ENCODE results near the gene IP6K3. TPM values are rescaled to one million over a fixed set of nuclear protein-coding genes. Genes with fewer than 3 reads are reported as not detected.

Gene IP6K3
- total and polyA plus RNA-seq, 5 experiments from 2014 or later = not detected

DNA sequence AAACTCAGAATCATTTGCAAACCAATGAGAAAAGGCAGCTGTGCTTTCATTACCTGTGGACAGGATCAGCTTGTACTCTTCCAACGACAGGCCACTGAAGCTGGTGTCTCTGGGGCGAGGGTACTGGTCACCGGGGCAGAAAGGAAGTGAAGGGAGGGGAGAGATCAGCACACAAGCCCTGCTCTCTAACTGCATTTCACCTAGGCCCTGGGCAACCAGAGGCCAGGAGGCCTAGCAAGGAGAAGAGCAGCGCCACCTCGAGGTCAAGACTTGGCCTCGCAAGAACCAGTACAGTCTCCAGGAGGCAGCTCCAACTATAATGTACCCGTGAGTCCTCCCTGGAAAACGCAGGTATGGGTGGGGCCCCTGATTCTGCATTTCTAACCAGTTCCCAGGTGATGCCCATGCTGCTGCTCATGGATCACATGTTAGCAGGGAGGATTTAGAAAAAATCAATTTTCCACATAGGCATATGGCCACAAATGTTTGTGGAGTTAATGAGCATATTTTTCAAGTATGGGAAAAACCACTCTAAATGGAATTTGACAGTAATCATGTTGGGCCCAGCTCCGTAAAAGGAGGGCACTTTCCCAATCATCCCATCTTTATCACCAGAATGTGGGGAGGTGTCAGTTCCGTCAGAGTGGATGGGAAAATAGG, 46.2 kb downstream of the IP6K3 start:
- Mint-ChIP-seq H3K9me3 (no peaks in the 10 kb centered on the region), H3K27me3 (no peaks in the 10 kb centered on the region), H3K27ac (peak overlapping the region in 8 of 10 donors; percentile 15 to 94 (median 66)), H3K36me3 (peaks cover 0 to 13% (median 0%) of the 10 kb centered on the region in 3 donors), H3K4me3 (no peak overlapping the region), H3K4me1 (peaks cover 14 to 43% (median 35%) of the 10 kb centered on the region in 4 donors)
- POLR2A ChIA-PET = interaction anchor here (0.5 to 2.6 kb wide), 7 partner anchors 11 to 129 kb away, joined by 3 to 8 read pairs (median 3); partner anchors contain the start of gene UQCC2
- DNase-seq (peak; percentile 53 to 86 (median 66)), ATAC-seq (peak; percentile 62 to 75)

DNA sequence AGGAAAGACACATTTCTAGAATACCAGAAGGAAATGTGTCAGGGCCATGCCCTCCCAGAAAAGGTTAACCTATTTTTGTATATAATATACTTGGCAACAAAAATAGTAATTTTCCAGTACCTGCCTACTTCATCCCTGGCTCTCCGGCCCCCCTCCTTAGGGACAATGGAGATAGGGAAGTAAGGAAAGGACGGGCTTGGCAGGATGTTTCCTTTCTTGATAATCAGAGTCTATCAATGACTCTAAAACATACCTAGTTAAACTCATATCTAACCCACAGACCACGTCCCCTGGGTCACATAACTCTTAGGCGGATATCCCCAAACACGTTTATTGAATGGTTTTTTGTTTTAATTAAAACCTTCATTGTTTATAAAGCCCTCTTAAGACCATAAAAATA, 47.0 kb downstream of the IP6K3 start:
- no peak for ATAC-seq
- Mint-ChIP-seq H3K27ac (peak overlapping the region in 4 of 10 donors; percentile 15 to 79 (median 50)), H3K4me3 (no peak overlapping the region), H3K36me3 (peaks cover 0 to 13% (median 0%) of the 10 kb centered on the region in 3 donors), H3K27me3 (no peaks in the 10 kb centered on the region), H3K4me1 (peaks cover 15 to 51% (median 43%) of the 10 kb centered on the region in 4 donors), H3K9me3 (no peaks in the 10 kb centered on the region)
- POLR2A ChIA-PET = interaction anchor here (1.7 kb wide), 1 partner anchor 129 kb away, joined by 4 read pairs; no protein-coding TSS in a partner anchor
- peak in 1 of 10 donors; percentile 11 for DNase-seq

DNA sequence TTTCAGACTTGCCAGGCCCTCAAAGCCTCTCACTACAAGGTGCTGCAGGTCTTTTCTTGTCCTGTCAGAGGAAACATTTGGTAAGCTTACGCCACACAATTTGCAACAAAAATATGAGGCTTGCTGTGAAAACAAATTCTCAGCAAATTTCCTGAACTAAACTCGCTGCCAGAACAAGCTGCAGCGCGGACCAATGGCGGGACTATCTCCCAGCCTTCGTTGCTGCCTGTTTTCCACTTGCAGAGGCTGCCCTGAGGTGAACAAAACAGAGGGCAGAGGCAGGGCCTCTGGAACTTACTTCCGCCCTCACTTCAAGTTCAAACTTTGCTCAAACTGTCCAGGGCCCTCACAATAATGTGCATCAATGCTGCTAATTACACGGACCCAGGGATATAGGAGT, 47.6 kb downstream of the IP6K3 start:
- H3K27me3 Mint-ChIP-seq = no peaks in the 10 kb centered on the region
- peak in 1 of 10 donors; percentile 19 for DNase-seq
- H3K4me3 Mint-ChIP-seq = no peak overlapping the region
- no peaks in the 10 kb centered on the region for H3K9me3 Mint-ChIP-seq
- peaks cover 0 to 9% (median 0%) of the 10 kb centered on the region in 3 donors for H3K36me3 Mint-ChIP-seq
- H3K4me1 Mint-ChIP-seq = peaks cover 20 to 55% (median 47%) of the 10 kb centered on the region in 4 donors
- ATAC-seq = no peak
- POLR2A ChIA-PET = no interaction called here
- H3K27ac Mint-ChIP-seq = peak overlapping the region in 4 of 10 donors; percentile 37 to 53 (median 48)

DNA sequence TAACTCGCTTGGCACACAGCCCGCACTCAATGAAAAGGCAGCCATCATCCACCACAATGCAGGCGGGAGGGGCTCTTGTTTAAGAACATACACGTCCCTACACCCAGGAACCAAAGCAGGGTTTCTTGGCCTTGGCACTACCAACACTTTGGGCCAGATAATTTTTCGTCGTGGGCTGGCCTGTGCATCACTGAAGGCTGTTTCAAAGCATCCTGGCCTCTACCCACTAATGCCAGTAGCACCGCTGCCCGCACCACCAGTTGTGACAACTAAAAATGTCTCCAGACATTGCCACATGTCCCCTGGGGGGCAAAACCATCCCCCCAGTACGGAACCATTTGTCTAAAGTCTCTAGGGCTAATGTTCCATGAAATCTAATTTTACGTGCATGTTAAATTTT, 48.2 kb downstream of the IP6K3 start:
- peak overlapping the region in 9 of 10 donors; percentile 21 to 86 (median 48) for H3K27ac Mint-ChIP-seq

DNA sequence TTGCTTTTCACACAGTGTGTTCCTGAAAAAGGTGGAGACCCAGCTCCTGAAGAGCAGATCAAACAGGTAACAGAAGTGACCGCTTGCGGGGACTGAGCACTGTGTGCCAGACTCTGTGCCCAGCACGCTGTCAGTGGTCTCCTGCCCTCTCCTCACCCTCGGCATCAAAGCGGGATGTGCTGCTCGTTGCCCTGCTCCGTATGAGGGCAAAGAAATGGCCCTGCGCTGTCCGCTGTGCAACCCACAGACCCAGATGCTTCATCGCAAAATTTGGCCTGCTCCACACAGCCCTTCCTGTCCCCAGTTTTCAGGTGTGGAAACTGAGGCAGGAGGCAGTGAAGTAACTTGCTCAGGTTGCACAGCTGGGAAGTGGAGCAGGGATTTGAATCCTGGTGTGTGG, 48.9 kb downstream of the IP6K3 start:
- DNase-seq = peak in 1 of 10 donors; percentile 19
- POLR2A ChIA-PET = interaction anchor here (0.6 to 2.2 kb wide), 7 partner anchors 11 to 682 kb away, joined by 3 to 6 read pairs (median 4); partner anchors contain the start of gene ITPR3
- Mint-ChIP-seq H3K4me1 (peaks cover 23 to 68% (median 60%) of the 10 kb centered on the region in 4 donors), H3K27ac (peak overlapping the region; percentile 88 to 99 (median 96)), H3K4me3 (peak overlapping the region in 4 of 10 donors; percentile 8 to 79 (median 72)), H3K27me3 (no peaks in the 10 kb centered on the region), H3K9me3 (no peaks in the 10 kb centered on the region), H3K36me3 (peaks cover 0 to 6% (median 2%) of the 10 kb centered on the region in 3 donors)
- no peak for ATAC-seq

More for the DNA sequence above, 48.2 kb downstream of the IP6K3 start:
- H3K4me3 Mint-ChIP-seq = no peak overlapping the region
- H3K36me3 Mint-ChIP-seq = peaks cover 0 to 6% (median 2%) of the 10 kb centered on the region in 3 donors
- H3K4me1 Mint-ChIP-seq = peaks cover 22 to 62% (median 54%) of the 10 kb centered on the region in 4 donors
- no peak for DNase-seq
- POLR2A ChIA-PET = interaction anchor here (2.2 kb wide), 1 partner anchor 77 kb away, joined by 4 read pairs; the partner anchor contains the start of gene ITPR3
- no peaks in the 10 kb centered on the region for H3K27me3 Mint-ChIP-seq
- no peaks in the 10 kb centered on the region for H3K9me3 Mint-ChIP-seq
- ATAC-seq = no peak

DNA sequence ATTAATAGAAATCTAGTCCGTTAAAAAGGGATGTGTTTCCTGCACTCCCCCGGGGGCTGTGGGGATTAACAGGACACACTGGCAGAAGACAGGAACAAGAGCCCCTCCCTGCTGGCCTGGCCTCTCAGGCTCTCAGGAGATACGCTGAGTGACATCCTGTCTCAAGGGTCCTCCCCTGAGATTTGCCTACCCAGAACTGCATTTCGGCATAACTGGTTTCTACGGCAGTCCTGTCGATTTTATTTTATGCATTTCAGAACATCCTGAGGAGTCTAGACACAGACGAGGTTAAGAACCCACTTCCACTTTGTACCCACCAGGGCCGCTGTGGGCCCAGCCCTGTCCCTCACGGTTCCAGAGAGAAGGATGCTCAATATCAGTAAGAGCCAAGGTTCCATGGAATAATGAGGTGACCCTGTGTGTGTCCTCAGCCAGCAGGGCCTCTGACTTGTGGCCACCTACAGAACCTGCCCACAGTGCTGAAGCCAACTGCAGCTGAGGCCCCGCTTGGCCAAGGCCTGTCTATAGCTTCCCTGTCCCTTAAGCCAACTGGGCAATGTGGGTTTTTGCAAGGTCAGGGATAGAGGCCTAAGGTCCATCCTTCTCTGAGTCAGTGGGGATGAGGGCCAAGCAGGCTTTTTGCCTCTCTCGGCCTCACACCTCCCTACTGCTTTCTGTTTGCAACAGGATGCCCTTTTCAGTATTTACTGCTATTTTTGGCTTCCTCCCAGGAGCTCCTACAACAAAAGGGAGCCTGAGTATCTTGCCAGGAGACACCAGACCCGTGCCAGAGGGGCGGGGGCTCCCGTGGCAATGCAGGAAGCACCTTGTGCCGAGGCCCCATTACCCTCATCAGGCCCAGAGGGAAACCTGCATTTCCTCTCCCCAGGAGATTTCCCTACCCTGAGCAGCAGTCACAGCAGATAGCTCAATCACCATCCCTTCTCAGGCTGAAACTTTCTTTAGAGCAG, 49.9 kb downstream of the IP6K3 start:
- ATAC-seq = peak; percentile 41 to 68
- POLR2A ChIA-PET = interaction anchor here (0.6 to 2.2 kb wide), 11 partner anchors 9 to 683 kb away, joined by 3 to 6 read pairs (median 4); partner anchors contain the start of gene ITPR3
- H3K36me3 Mint-ChIP-seq = peaks cover 0 to 6% (median 6%) of the 10 kb centered on the region in 3 donors

DNA sequence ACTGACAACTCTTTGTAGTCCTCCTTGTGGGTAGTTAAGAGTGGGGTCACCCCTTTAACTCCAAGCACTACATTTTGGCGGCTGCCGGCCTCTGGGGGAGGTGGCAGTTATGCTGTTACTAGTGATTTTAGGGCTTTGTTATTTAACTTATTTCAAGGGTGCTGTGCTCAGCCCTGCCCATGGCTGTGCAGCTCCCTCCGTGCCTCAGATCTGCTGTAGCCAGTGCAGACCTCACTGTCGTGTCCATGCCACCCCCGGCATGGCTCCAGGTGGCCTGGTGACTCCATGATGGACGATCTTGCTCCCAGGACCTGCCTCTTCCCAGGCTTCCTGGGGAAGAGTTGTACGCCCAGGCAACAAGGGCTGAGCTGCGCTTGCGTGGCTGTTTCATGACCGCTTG, 50.6 kb downstream of the IP6K3 start:
- DNase-seq = no peak
- Mint-ChIP-seq H3K4me1 (peaks cover 27 to 77% (median 76%) of the 10 kb centered on the region in 4 donors), H3K4me3 (peak overlapping the region in 8 of 10 donors; percentile 67 to 84 (median 78))

More for the DNA sequence above, 49.9 kb downstream of the IP6K3 start:
- Mint-ChIP-seq H3K4me3 (peak overlapping the region; percentile 48 to 86 (median 78)), H3K27ac (peak overlapping the region; percentile 88 to 99 (median 96)), H3K4me1 (peaks cover 27 to 71% (median 68%) of the 10 kb centered on the region in 4 donors), H3K27me3 (no peaks in the 10 kb centered on the region), H3K9me3 (no peaks in the 10 kb centered on the region)
- peak in 6 of 10 donors; percentile 12 to 62 (median 46) for DNase-seq

DNA sequence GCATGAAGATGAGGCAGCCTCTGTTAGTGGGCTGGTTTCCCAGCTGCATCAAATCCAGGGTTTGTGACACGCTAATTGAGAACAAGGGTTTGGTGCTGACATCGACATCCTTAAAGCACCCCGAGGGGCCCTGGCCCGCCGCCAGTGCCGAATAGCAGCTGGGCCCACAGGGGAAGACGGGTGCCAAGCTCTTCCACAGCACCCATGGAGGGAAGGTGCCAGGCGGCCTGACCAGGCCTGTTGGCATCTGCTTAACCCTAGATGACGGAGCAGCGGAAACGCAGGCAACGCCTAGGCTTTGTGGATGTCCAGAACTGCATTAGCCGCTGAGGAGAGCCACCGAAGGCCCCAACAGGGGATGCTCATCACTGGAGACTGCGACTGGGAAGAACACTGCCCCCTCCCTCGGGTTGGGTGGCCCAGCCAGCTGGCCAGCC, 51.2 kb downstream of the IP6K3 start:
- H3K4me3 Mint-ChIP-seq = peak overlapping the region in 2 of 10 donors; percentile 67 to 79
- no peak for ATAC-seq
- POLR2A ChIA-PET = interaction anchor here (0.5 to 3.6 kb wide), 11 partner anchors 14 to 1193 kb away, joined by 3 to 25 read pairs (median 5); partner anchors contain the start of genes ANKS1A, BAK1, ITPR3 and UQCC2
- peaks cover 0 to 15% (median 6%) of the 10 kb centered on the region in 3 donors for H3K36me3 Mint-ChIP-seq
- H3K4me1 Mint-ChIP-seq = peaks cover 27 to 76% (median 75%) of the 10 kb centered on the region in 4 donors
- no peak for DNase-seq
- H3K27ac Mint-ChIP-seq = peak overlapping the region; percentile 94 to 99 (median 97)
- H3K9me3 Mint-ChIP-seq = no peaks in the 10 kb centered on the region
- H3K27me3 Mint-ChIP-seq = no peaks in the 10 kb centered on the region

More for the DNA sequence above, 50.6 kb downstream of the IP6K3 start:
- Mint-ChIP-seq H3K36me3 (peaks cover 0 to 10% (median 6%) of the 10 kb centered on the region in 3 donors), H3K27ac (peak overlapping the region; percentile 88 to 99 (median 96)), H3K9me3 (no peaks in the 10 kb centered on the region), H3K27me3 (no peaks in the 10 kb centered on the region)
- POLR2A ChIA-PET = interaction anchor here (0.5 to 3.6 kb wide), 6 partner anchors 13 to 1193 kb away, joined by 3 to 22 read pairs (median 4); partner anchors contain the start of genes ANKS1A and UQCC2
- ATAC-seq = no peak

DNA sequence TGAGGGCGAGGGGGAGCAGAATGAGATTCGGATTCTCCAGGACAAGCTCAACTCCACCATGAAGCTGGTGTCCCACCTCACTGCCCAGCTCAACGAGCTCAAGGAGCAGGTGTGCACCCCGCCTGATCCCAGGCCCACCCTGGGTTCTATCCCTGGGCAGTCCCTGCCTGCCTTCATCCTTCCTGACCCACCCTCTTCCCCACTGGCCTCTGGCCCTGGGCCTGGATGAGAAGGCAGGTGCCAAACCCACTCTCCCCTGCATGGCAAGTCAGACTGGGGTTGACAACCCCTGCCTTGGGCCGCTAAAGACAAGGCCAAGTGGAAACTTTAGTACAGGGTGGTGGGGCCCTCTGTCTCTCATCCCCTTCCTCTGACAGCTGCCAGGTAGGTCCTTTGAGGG, 51.7 kb downstream of the IP6K3 start:
- POLR2A ChIA-PET = interaction anchor here (0.9 to 3.6 kb wide), 12 partner anchors 15 to 162 kb away, joined by 3 to 25 read pairs (median 6); partner anchors contain the start of genes BAK1, ITPR3 and UQCC2
- no peaks in the 10 kb centered on the region for H3K9me3 Mint-ChIP-seq
- H3K4me3 Mint-ChIP-seq = peak overlapping the region in 8 of 10 donors; percentile 45 to 81 (median 75)
- no peak for ATAC-seq
- H3K27ac Mint-ChIP-seq = peak overlapping the region; percentile 95 to 99 (median 97)
- no peak for DNase-seq
- no peaks in the 10 kb centered on the region for H3K27me3 Mint-ChIP-seq
- H3K36me3 Mint-ChIP-seq = peaks cover 0 to 14% (median 6%) of the 10 kb centered on the region in 3 donors
- H3K4me1 Mint-ChIP-seq = peaks cover 23 to 71% (median 71%) of the 10 kb centered on the region in 4 donors

DNA sequence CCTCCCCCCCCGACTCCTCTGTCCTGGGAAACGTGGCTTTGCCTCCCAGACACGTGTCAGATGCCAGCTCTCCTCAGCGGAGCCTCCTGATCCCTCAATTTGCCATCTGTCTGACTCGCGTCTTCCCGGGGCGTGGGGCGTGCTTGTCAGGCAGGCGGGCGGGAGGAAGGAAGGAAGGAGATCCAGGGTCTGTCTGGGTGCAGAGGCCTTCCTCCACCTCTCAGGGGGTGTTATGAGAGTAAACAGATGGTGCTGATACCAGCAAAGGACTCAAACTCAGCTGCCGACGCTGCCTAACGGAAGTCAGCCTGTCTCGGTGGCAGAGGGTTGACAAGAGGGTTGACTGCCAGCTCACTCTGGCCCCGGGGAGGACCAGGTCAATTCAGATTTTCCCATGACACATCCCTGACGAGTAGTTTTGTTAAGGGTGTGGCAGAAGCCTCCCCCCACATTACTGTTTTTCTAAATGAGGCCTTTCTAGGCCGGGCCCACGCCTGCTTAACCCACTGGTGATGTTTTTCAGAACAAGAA, 52.2 kb downstream of the IP6K3 start:
- DNase-seq (peak in 9 of 10 donors; percentile 32 to 78 (median 53)), ATAC-seq (peak; percentile 54 to 77)
- Mint-ChIP-seq H3K27me3 (no peaks in the 10 kb centered on the region), H3K4me1 (peaks cover 25 to 71% (median 70%) of the 10 kb centered on the region in 4 donors), H3K9me3 (no peaks in the 10 kb centered on the region), H3K4me3 (peak overlapping the region; percentile 45 to 81 (median 74)), H3K27ac (peak overlapping the region; percentile 95 to 99 (median 97)), H3K36me3 (peaks cover 0 to 19% (median 9%) of the 10 kb centered on the region in 3 donors)
- POLR2A ChIA-PET = interaction anchor here (0.9 to 3.6 kb wide), 12 partner anchors 15 to 161 kb away, joined by 3 to 25 read pairs (median 6); partner anchors contain the start of genes BAK1, ITPR3 and UQCC2
